Omental fat pad (tissue), 4 donors: ENCODE measurements around the gene GFPT2. TPM values are rescaled to one million over a fixed set of nuclear protein-coding genes. Genes with fewer than 3 reads are reported as not detected.

Experiments used
- ATAC-seq: fragments of 150-250 bp; one replicate; pipeline ENCODE4 v1.9.1; 2016; ENCODE audit warnings: mild to moderate bottlenecking, moderate library complexity; ENCODE audit not compliant: low FRiP score
- DNase-seq: peaks from one replicate; pipeline ENCODE4 v3.0.0-alpha.2; 2019; ENCODE audit warnings: low spot score
- total RNA-seq, 4 donors: library from RNA; depleted of rRNA; stranded (reverse); fragments of >200 nt; gene quantifications; one replicate each; pipeline ENCODE4 v1.1.0, GENCODE V29; 2016
- TF ChIP-seq, protein P1 (sequence below), 3 donors: fragments of 450-650 bp; IDR thresholded peaks; one replicate each; pipeline ENCODE4 v1.5.1; 2016 to 2017; ENCODE audit warnings: antibody characterized with exemption in 3 of 3, mild to moderate bottlenecking in 3 of 3, moderate library complexity in 2 of 3

The GFPT2 gene
- total RNA-seq, 4 donors from 2014 or later, result 42.3 to 553 (median 270) TPM

- ATAC-seq, result peak; percentile 8
- DNase-seq, result no peak
- TF ChIP-seq, protein P1, sequence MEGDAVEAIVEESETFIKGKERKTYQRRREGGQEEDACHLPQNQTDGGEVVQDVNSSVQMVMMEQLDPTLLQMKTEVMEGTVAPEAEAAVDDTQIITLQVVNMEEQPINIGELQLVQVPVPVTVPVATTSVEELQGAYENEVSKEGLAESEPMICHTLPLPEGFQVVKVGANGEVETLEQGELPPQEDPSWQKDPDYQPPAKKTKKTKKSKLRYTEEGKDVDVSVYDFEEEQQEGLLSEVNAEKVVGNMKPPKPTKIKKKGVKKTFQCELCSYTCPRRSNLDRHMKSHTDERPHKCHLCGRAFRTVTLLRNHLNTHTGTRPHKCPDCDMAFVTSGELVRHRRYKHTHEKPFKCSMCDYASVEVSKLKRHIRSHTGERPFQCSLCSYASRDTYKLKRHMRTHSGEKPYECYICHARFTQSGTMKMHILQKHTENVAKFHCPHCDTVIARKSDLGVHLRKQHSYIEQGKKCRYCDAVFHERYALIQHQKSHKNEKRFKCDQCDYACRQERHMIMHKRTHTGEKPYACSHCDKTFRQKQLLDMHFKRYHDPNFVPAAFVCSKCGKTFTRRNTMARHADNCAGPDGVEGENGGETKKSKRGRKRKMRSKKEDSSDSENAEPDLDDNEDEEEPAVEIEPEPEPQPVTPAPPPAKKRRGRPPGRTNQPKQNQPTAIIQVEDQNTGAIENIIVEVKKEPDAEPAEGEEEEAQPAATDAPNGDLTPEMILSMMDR (IDR thresholded peaks at IDR 0.05), result no peak
These were observed 6.8 kb downstream of the GFPT2 start for GRCh38 chr5:180346358-180346757.

- no peak for ATAC-seq
- DNase-seq, result no peak
- TF ChIP-seq, protein P1 (IDR thresholded peaks at IDR 0.05), result no peak
These were observed 7.4 kb downstream of the GFPT2 start for GRCh38 chr5:180345781-180346180.

DNA sequence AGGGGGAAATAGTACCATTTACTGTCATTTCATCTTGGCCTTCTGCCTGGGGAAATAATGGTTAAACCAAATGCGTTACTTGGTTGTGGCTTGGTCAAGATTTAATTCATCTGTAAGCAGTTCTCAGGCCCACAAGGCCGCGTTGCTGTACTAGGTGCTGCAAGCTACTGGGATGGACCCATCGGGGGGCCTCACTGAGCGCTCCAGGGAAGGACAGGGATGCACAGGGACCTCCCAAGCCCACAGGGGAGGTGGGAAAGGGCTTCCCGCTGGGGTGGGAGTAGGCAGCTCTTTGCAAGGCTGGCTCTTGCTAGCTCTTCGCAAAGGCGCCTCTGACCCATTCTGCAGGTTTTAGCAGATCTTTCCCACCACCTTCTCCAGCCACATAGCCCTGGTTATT, 8.0 kb downstream of the GFPT2 start:
- TF ChIP-seq, protein P1 (IDR thresholded peaks at IDR 0.05), result no peak
- ATAC-seq (no peak), DNase-seq (no peak)

- DNase-seq (no peak), ATAC-seq (no peak)
- TF ChIP-seq, protein P1 (IDR thresholded peaks at IDR 0.05), result no peak
These were observed 8.5 kb downstream of the GFPT2 start for GRCh38 chr5:180344696-180344999.

- DNase-seq (no peak), ATAC-seq (peak; percentile 16)
- TF ChIP-seq, protein P1 (IDR thresholded peaks at IDR 0.05), result no peak
These were observed 9.1 kb downstream of the GFPT2 start for GRCh38 chr5:180343831-180344695.

- ATAC-seq, result peak; percentile 33
- no peak for DNase-seq
These were observed 9.9 kb downstream of the GFPT2 start for GRCh38 chr5:180343110-180343830.

More at GRCh38 chr5:180343110-180343830, 9.9 kb downstream of the GFPT2 start:
- TF ChIP-seq, protein P1 (IDR thresholded peaks at IDR 0.05), result no peak
